Prostate gland (tissue), 2 donors: ENCODE measurements around the gene ARHGAP18. TPM values are rescaled to one million over a fixed set of nuclear protein-coding genes. Genes with fewer than 3 reads are reported as not detected.

Source experiments
- DNase-seq: peaks from one replicate; pipeline ENCODE4 v3.0.0-alpha.2; 2019; ENCODE audit warnings: low spot score
- H3K27ac ChIP-seq, 2 donors: fragments of 200-600 bp; sonication (generic); 2 replicates each; pipeline ENCODE4 v1.5.1; 2017 to 2019
- H3K27me3 ChIP-seq: fragments of 200-600 bp; sonication (generic); replicated peaks from 2 replicates; pipeline ENCODE4 v1.5.1; 2019; ENCODE audit not compliant: insufficient read depth
- H3K36me3 ChIP-seq, 2 donors: fragments of 200-600 bp; sonication (generic); 1 replicate in 1 of 2; 2 replicates in 1 of 2; pipeline versions ENCODE4 v1.5.1 to v1.8.1; 2017 to 2019
- H3K4me1 ChIP-seq: fragments of 200-600 bp; sonication (generic); replicated peaks from 2 replicates; pipeline ENCODE4 v1.5.1; 2019
- H3K4me3 ChIP-seq, 2 donors: fragments of 200-600 bp; sonication (generic); 2 replicates each; pipeline ENCODE4 v1.5.1; 2017 to 2019
- H3K9me3 ChIP-seq: fragments of 200-600 bp; sonication (generic); 2 replicates; pipeline ENCODE4 v1.5.1; 2017
- CTCF ChIP-seq, 4 experiments: fragments of 200-600 bp in 2 of 4; fragments of 450-650 bp in 2 of 4; sonication (generic) in 2 of 4; IDR thresholded peaks; 1 replicate in 3 of 4; 2 replicates in 1 of 4; pipeline ENCODE4 v1.5.1; 2016 to 2019; ENCODE audit warnings: antibody characterized with exemption in 4 of 4, mild to moderate bottlenecking in 2 of 4, moderate library complexity in 2 of 4
- POLR2A ChIP-seq: fragments of 450-650 bp; IDR thresholded peaks from one replicate; pipeline ENCODE4 v1.6.1; 2016; ENCODE audit warnings: antibody characterized with exemption, mild to moderate bottlenecking
- POLR2AphosphoS5 ChIP-seq: sonication (generic); formaldehyde crosslinking; IDR thresholded peaks from one replicate; pipeline ENCODE4 v1.6.1; 2017; ENCODE audit warnings: antibody characterized with exemption
- WGBS: methylation state at CpG from one replicate; pipeline ENCODE4 v1.1.5; 2018; 5-methylcytosine and 5-hydroxymethylcytosine counted together
- intact Hi-C: fragments of 100-400 bp; cut with DNase I; formaldehyde crosslinking; loops from one replicate; pipeline ENCODE4 v1.14.2; 2022
- total RNA-seq, 2 donors: library from RNA; depleted of rRNA; stranded (reverse); fragments of >200 nt; gene quantifications; one replicate each; pipeline ENCODE4 v1.1.0, GENCODE V29; 2016

The ARHGAP18 gene
- total RNA-seq, 2 donors from 2014 or later = 15.0 to 29.1 TPM

- H3K27ac ChIP-seq = no peak overlapping the region
- no peaks in the 10 kb centered on the region for H3K4me1 ChIP-seq
- no peaks in the 10 kb centered on the region for H3K9me3 ChIP-seq
- H3K36me3 ChIP-seq = no peaks in the 10 kb centered on the region
- TF ChIP-seq POLR2AphosphoS5 (peak; percentile 19), CTCF (IDR thresholded peaks at IDR 0.05) (no peak)
- peak; percentile 49 for DNase-seq
- H3K4me3 ChIP-seq = no peak overlapping the region
- H3K27me3 ChIP-seq = no peaks in the 10 kb centered on the region
- intact Hi-C loops = loop anchor here (10.0 kb wide), 1 partner anchor 63 kb away; no protein-coding TSS in a partner anchor
Observed at GRCh38 chr6:129667621-129668020, 42.4 kb downstream of the ARHGAP18 start.

- H3K27me3 ChIP-seq = no peaks in the 10 kb centered on the region
- H3K9me3 ChIP-seq = no peaks in the 10 kb centered on the region
- no peak overlapping the region for H3K4me3 ChIP-seq
- intact Hi-C loops = loop anchor here (10.0 kb wide), 1 partner anchor 62 kb away; no protein-coding TSS in a partner anchor
- no peak overlapping the region for H3K27ac ChIP-seq
- TF ChIP-seq CTCF (IDR thresholded peaks at IDR 0.05) (no peak), POLR2AphosphoS5 (no peak), POLR2A (no peak)
- H3K4me1 ChIP-seq = no peaks in the 10 kb centered on the region
- DNase-seq = no peak
- H3K36me3 ChIP-seq = no peaks in the 10 kb centered on the region
Observed at GRCh38 chr6:129667034-129667433, 42.9 kb downstream of the ARHGAP18 start.

GRCh38 chr6:129665555-129665954, 44.4 kb downstream of the ARHGAP18 start:
- H3K4me3 ChIP-seq = no peak overlapping the region
- no peaks in the 10 kb centered on the region for H3K27me3 ChIP-seq
- H3K36me3 ChIP-seq = no peaks in the 10 kb centered on the region
- no peaks in the 10 kb centered on the region for H3K9me3 ChIP-seq
- intact Hi-C loops = loop anchor here (10.0 kb wide), 1 partner anchor 61 kb away; no protein-coding TSS in a partner anchor
- H3K27ac ChIP-seq = no peak overlapping the region
- no peak for DNase-seq
- WGBS = 73% methylated on average over 3 of the region's 3 CpGs
- TF ChIP-seq CTCF (IDR thresholded peaks at IDR 0.05) = no peak
- TF ChIP-seq POLR2A = no peak
- no peak for TF ChIP-seq POLR2AphosphoS5
- no peaks in the 10 kb centered on the region for H3K4me1 ChIP-seq

GRCh38 chr6:129663531-129663930, 46.4 kb downstream of the ARHGAP18 start:
- H3K27me3 ChIP-seq = no peaks in the 10 kb centered on the region
- DNase-seq = no peak
- H3K9me3 ChIP-seq = no peaks in the 10 kb centered on the region
- H3K36me3 ChIP-seq = no peaks in the 10 kb centered on the region
- H3K4me3 ChIP-seq = no peak overlapping the region
- intact Hi-C loops = loop anchor here (10.0 kb wide), 1 partner anchor 59 kb away; no protein-coding TSS in a partner anchor
- H3K4me1 ChIP-seq = no peaks in the 10 kb centered on the region
- 34% methylated on average over 3 of the region's 3 CpGs for WGBS
- H3K27ac ChIP-seq = no peak overlapping the region
- TF ChIP-seq POLR2AphosphoS5 (no peak), CTCF (IDR thresholded peaks at IDR 0.05) (no peak), POLR2A (no peak)

- H3K27me3 ChIP-seq = no peaks in the 10 kb centered on the region
- 87% methylated on average over 4 of the region's 4 CpGs for WGBS
- intact Hi-C loops = loop anchor here (10.0 kb wide), 1 partner anchor 58 kb away; no protein-coding TSS in a partner anchor
- H3K4me3 ChIP-seq = no peak overlapping the region
- H3K27ac ChIP-seq = no peak overlapping the region
- no peak for DNase-seq
- no peaks in the 10 kb centered on the region for H3K36me3 ChIP-seq
- TF ChIP-seq POLR2A (no peak), CTCF (IDR thresholded peaks at IDR 0.05) (no peak), POLR2AphosphoS5 (no peak)
- H3K4me1 ChIP-seq = no peaks in the 10 kb centered on the region
- no peaks in the 10 kb centered on the region for H3K9me3 ChIP-seq
Observed at GRCh38 chr6:129662980-129663431, 47.0 kb downstream of the ARHGAP18 start.
